ENCODE measurements around the gene ARIH1. TPM values are rescaled to one million over a fixed set of nuclear protein-coding genes. Genes with fewer than 3 reads are reported as not detected.
"Not testable (repeated sequence)": the region's sequence is repeated elsewhere in the genome, so short reads cannot be mapped to it uniquely, and the experiment has no call there.

The ARIH1 gene
- total RNA-seq, 1 experiment from 2014 or later = 64.8 TPM

DNA sequence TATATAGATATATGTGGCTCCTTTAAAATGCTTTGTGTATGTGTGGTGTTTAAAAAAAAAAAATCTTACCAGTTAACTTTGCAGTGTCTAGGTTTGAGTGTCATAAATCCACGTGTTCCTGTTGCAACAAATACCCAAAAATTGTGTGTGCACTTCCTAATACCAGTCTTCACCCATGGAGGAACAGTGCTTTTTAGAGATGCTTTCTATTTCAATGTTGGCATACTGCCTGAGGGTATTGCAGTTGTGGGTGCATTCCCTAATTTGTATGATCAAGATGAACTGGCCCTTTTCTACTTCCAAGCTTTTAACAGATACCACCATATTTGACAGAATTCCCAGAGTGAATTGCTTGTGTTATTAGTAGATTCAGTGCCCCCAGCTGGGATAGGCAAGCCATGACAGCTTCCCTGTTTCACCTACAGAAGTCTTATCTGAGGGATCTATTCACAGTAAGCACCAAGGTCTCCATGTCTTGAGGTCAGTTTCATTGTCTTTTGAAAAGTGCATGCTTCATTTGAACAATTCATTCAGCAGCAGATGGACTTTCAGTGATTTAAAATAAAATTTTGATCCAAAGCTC is 111.4 kb downstream of the ARIH1 start:
- Histone ChIP-seq H3K4me1 (no peaks in the 10 kb centered on the region), H3K4me3 (no peak overlapping the region), H3K27me3 (no peaks in the 10 kb centered on the region), H3K27ac (no peak overlapping the region), H3K9me3 (replicated peaks) (no peaks in the 10 kb centered on the region), H3K36me3 (peaks cover 47% of the 10 kb centered on the region)
- peak in 1 of 2 experiments; percentile 19 for DNase-seq

DNA sequence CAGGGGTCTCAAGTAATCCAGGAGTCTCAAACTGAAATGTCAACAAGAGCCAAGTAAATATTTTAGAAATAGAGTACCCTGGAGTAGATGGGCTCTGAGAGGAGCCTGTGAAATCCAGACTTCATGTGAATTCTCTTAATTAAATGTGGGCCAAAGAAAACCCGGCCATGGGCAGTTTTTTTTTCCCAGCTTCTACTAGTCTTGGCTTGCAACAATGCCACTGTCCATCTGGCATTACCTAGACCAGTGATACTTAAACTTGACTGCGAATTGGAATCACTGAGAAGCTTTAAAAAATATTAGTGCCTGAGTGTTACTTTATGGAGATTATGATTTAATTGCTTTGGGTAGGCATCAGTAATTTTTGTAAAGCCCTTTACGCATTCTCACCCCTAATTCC is 114.0 kb downstream of the ARIH1 start:
- DNase-seq = no peak
- peaks cover 23% of the 10 kb centered on the region for H3K36me3 ChIP-seq
- H3K27ac ChIP-seq = no peak overlapping the region
- no peaks in the 10 kb centered on the region for H3K9me3 ChIP-seq (replicated peaks)
- H3K4me1 ChIP-seq = no peaks in the 10 kb centered on the region
- no peak overlapping the region for H3K4me3 ChIP-seq
- no peaks in the 10 kb centered on the region for H3K27me3 ChIP-seq

GRCh38 chr15:72590427-72590826 is 116.3 kb downstream of the ARIH1 start:
- H3K36me3 ChIP-seq = peaks cover 14% of the 10 kb centered on the region
- no peak overlapping the region for H3K4me3 ChIP-seq
- no peak for DNase-seq
- no peaks in the 10 kb centered on the region for H3K9me3 ChIP-seq (replicated peaks)
- no peak overlapping the region for H3K27ac ChIP-seq
- H3K27me3 ChIP-seq = no peaks in the 10 kb centered on the region
- no peaks in the 10 kb centered on the region for H3K4me1 ChIP-seq

GRCh38 chr15:72591361-72591760 is 117.2 kb downstream of the ARIH1 start:
- H3K27ac ChIP-seq = no peak overlapping the region
- peaks cover 11% of the 10 kb centered on the region for H3K36me3 ChIP-seq
- DNase-seq = no peak
- no peak overlapping the region for H3K4me3 ChIP-seq
- H3K9me3 ChIP-seq (replicated peaks) = no peaks in the 10 kb centered on the region
- H3K27me3 ChIP-seq = no peaks in the 10 kb centered on the region
- no peaks in the 10 kb centered on the region for H3K4me1 ChIP-seq

DNA sequence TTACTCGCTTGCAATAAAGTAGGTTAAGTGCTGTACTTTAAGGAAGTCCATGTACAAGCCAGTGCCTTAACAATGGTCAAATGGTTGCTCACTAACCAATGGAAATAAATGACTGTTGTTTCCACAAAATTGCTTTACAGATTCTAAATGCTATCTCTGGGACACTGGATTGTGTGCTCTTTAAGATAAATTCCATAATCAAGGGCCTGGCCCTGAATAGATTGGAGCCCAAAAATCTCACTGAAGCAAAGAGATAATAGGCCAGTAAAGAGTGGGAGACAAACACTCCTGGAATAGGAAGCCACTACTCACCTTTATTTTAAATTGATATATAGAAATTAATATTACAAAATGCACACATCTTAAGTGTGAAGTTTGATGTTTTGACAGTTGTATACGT is 118.0 kb downstream of the ARIH1 start:
- Histone ChIP-seq H3K36me3 (peaks cover 10% of the 10 kb centered on the region), H3K27me3 (no peaks in the 10 kb centered on the region), H3K4me1 (no peaks in the 10 kb centered on the region), H3K9me3 (replicated peaks) (no peaks in the 10 kb centered on the region), H3K27ac (no peak overlapping the region), H3K4me3 (no peak overlapping the region)
- no peak for DNase-seq

GRCh38 chr15:72592676-72593075 is 118.5 kb downstream of the ARIH1 start:
- no peak for DNase-seq
- no peaks in the 10 kb centered on the region for H3K4me1 ChIP-seq
- no peak overlapping the region for H3K27ac ChIP-seq
- no peaks in the 10 kb centered on the region for H3K27me3 ChIP-seq
- H3K36me3 ChIP-seq = peaks cover 6% of the 10 kb centered on the region
- H3K9me3 ChIP-seq (replicated peaks) = no peaks in the 10 kb centered on the region
- no peak overlapping the region for H3K4me3 ChIP-seq

GRCh38 chr15:72593838-72594237 is 119.7 kb downstream of the ARIH1 start:
- H3K36me3 ChIP-seq = peaks cover 3% of the 10 kb centered on the region; the same call in 1 of the 2 replicates
- no peak for DNase-seq
- H3K27ac ChIP-seq = no peak overlapping the region
- H3K4me3 ChIP-seq = no peak overlapping the region
- H3K4me1 ChIP-seq = no peaks in the 10 kb centered on the region
- H3K27me3 ChIP-seq = no peaks in the 10 kb centered on the region
- H3K9me3 ChIP-seq (replicated peaks) = no peaks in the 10 kb centered on the region

DNA sequence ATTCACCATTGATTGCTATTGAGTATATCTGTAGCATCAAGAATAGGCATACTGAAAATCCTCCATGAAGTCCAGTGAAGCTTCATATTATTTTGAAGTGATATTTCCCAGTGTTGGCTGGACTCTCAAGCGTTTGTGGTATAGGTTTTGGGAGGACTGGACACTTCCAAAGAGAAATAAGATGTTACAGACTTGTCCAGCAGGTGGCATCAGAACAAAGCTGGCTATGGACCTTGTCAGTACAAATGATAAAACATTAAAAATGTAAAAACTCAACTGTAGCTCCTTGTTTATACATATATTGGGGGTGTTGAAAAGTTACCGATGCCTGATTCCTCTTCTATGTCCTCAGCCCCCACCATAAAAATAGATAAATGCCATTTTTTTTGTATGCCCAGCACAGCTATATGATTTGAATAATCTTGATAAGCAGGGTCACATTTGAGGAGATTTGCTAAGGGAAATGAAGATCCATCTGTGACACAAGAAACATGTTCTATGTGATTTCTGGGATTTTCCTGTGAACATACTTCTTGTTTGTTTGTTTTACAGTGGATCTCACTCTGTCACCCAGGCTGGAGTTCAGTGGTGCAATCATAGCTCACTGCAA is 125.8 kb downstream of the ARIH1 start:
- no peaks in the 10 kb centered on the region for H3K9me3 ChIP-seq (replicated peaks)
- no peaks in the 10 kb centered on the region for H3K4me1 ChIP-seq
- H3K27me3 ChIP-seq = no peaks in the 10 kb centered on the region
- H3K36me3 ChIP-seq = no peaks in the 10 kb centered on the region
- H3K27ac ChIP-seq = no peak overlapping the region
- H3K4me3 ChIP-seq = no peak overlapping the region
- DNase-seq = peak; percentile 43 to 74

GRCh38 chr15:72604794-72605193 is 130.7 kb downstream of the ARIH1 start:
- no peak overlapping the region for H3K27ac ChIP-seq
- no peaks in the 10 kb centered on the region for H3K9me3 ChIP-seq (replicated peaks)
- peak in 1 of 2 experiments; percentile 18 for DNase-seq

GRCh38 chr15:72608084-72608483 is 134.0 kb downstream of the ARIH1 start:
- H3K9me3 ChIP-seq (replicated peaks); H3K36me3 ChIP-seq; H3K27ac ChIP-seq; H3K4me1 ChIP-seq; H3K27me3 ChIP-seq; H3K4me3 ChIP-seq; DNase-seq: not testable (repeated sequence)

More at GRCh38 chr15:72604794-72605193, 130.7 kb downstream of the ARIH1 start:
- no peaks in the 10 kb centered on the region for H3K27me3 ChIP-seq
- H3K4me1 ChIP-seq = no peaks in the 10 kb centered on the region
- H3K4me3 ChIP-seq = no peak overlapping the region
- no peaks in the 10 kb centered on the region for H3K36me3 ChIP-seq

- no peak overlapping the region for H3K27ac ChIP-seq
- H3K4me3 ChIP-seq = no peak overlapping the region
- H3K27me3 ChIP-seq = no peaks in the 10 kb centered on the region
- H3K4me1 ChIP-seq = no peaks in the 10 kb centered on the region
- DNase-seq = no peak
- H3K9me3 ChIP-seq (replicated peaks) = no peaks in the 10 kb centered on the region
- no peaks in the 10 kb centered on the region for H3K36me3 ChIP-seq
Measured at GRCh38 chr15:72609862-72610261, 135.7 kb downstream of the ARIH1 start.

GRCh38 chr15:72612324-72612723 is 138.2 kb downstream of the ARIH1 start:
- not testable (repeated sequence) for H3K4me3 ChIP-seq; H3K4me1 ChIP-seq; H3K9me3 ChIP-seq (replicated peaks); H3K27ac ChIP-seq; DNase-seq; H3K27me3 ChIP-seq; H3K36me3 ChIP-seq

- Histone ChIP-seq H3K27ac (no peak overlapping the region), H3K4me1 (no peaks in the 10 kb centered on the region), H3K27me3 (no peaks in the 10 kb centered on the region), H3K4me3 (no peak overlapping the region), H3K9me3 (replicated peaks) (no peaks in the 10 kb centered on the region), H3K36me3 (no peaks in the 10 kb centered on the region)
- no peak for DNase-seq
Measured at GRCh38 chr15:72614810-72615532, 140.8 kb downstream of the ARIH1 start.

DNA sequence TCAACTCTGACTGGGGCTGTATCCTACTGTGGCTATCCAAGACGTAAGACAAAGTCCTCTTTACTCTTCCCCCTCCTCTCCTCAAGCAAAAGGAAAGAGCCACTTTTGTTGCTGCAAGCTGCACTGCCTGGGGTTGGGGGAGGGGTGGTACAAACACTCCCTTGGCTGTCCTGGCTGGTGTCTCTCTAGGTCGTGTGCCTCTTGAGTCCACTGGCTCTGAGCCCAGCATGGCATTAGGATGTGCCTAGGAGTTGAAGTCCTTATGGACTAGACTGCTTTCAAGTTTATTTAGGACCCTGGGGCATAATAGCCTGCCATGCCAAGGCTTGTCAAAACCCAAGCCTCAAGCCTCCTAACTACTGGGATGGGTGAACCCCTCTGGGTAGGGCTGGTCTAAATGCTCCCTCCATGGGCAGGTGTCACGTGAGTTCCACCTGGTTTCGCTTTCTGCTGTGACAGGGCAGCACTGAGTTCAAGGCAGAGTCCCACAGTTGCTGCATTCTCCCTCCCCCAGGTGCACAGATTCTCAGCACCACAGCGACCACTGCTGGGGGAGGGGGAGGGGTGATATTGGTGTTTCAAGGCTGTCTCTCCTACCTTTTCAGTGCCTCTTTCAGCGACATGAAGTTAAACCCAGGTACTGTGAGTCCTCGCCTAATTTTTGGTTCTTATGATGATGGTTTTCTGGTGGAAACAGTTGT is 141.6 kb downstream of the ARIH1 start:
- not testable (repeated sequence) for DNase-seq; H3K4me3 ChIP-seq; H3K4me1 ChIP-seq; H3K27ac ChIP-seq; H3K36me3 ChIP-seq; H3K27me3 ChIP-seq; H3K9me3 ChIP-seq (replicated peaks)
